ENCODE measurements around the gene NDOR1. TPM values are rescaled to one million over a fixed set of nuclear protein-coding genes. Genes with fewer than 3 reads are reported as not detected.

Gene NDOR1
- total RNA-seq, 1 donor, result 7.8 TPM

GRCh38 chr9:137168904-137169856 is 36.3 kb upstream of the NDOR1 start:
- DNase-seq (ENCODE audit: low read depth), result peak; percentile 22
- H3K4me3 ChIP-seq (ENCODE audit: low read depth, low read length), result peak overlapping the region; percentile 23
- no peak for TF ChIP-seq CTCF (IDR thresholded peaks at IDR 0.05; ENCODE audit: insufficient read depth, low read depth, low read length)

GRCh38 chr9:137169896-137170358 is 35.6 kb upstream of the NDOR1 start, which contains the start of gene LRRC26:
LRRC26 (minus strand) TSS chr9:137170051; CDS start chr9:137169943, 108 bp downstream.
- no peak for TF ChIP-seq CTCF (IDR thresholded peaks at IDR 0.05; ENCODE audit: insufficient read depth, low read depth, low read length)
- DNase-seq (ENCODE audit: low read depth), result no peak
- peak within 1 kb of the TSS; percentile 23 for H3K4me3 ChIP-seq (ENCODE audit: low read depth, low read length)

- no peak for DNase-seq (ENCODE audit: low read depth)
- no peak for TF ChIP-seq CTCF (IDR thresholded peaks at IDR 0.05; ENCODE audit: insufficient read depth, low read depth, low read length)
- no peak overlapping the region for H3K4me3 ChIP-seq (ENCODE audit: low read depth, low read length)
Measured at GRCh38 chr9:137170486-137171148, 34.9 kb upstream of the NDOR1 start.

GRCh38 chr9:137171149-137171900 is 34.2 kb upstream of the NDOR1 start:
- no peak for DNase-seq (ENCODE audit: low read depth)
- no peak overlapping the region for H3K4me3 ChIP-seq (ENCODE audit: low read depth, low read length)

GRCh38 chr9:137172901-137173795 is 32.4 kb upstream of the NDOR1 start:
- H3K4me3 ChIP-seq (ENCODE audit: low read depth, low read length), result no peak overlapping the region
- DNase-seq (ENCODE audit: low read depth), result no peak
- TF ChIP-seq CTCF (IDR thresholded peaks at IDR 0.05; ENCODE audit: insufficient read depth, low read depth, low read length), result no peak

More at GRCh38 chr9:137171149-137171900, 34.2 kb upstream of the NDOR1 start:
- no peak for TF ChIP-seq CTCF (IDR thresholded peaks at IDR 0.05; ENCODE audit: insufficient read depth, low read depth, low read length)

Data from fibroblast of villous mesenchyme (primary cell).